Erythroblast (primary cell): ENCODE results near the gene COL5A1.

Source experiments
- DNase-seq, 2 experiments: peaks; one replicate each; lab custom pipeline; 2025; lab: John Stamatoyannopoulos, UW
- GATA1 ChIP-seq: IDR thresholded peaks from 2 replicates; pipeline ENCODE4 v1.6.1; 2011; ENCODE audit warnings: low read depth, mild to moderate bottlenecking, control low read depth, low read length, moderate library complexity
- POLR2A ChIP-seq: IDR thresholded peaks from 2 replicates; pipeline ENCODE4 v1.6.1; 2011; ENCODE audit warnings: mild to moderate bottlenecking, low read length

Gene COL5A1

GRCh38 chr9:134768709-134769351 lies 127.2 kb downstream of the COL5A1 start:
- no peak for DNase-seq
- TF ChIP-seq POLR2A (no peak), GATA1 (no peak)

DNA sequence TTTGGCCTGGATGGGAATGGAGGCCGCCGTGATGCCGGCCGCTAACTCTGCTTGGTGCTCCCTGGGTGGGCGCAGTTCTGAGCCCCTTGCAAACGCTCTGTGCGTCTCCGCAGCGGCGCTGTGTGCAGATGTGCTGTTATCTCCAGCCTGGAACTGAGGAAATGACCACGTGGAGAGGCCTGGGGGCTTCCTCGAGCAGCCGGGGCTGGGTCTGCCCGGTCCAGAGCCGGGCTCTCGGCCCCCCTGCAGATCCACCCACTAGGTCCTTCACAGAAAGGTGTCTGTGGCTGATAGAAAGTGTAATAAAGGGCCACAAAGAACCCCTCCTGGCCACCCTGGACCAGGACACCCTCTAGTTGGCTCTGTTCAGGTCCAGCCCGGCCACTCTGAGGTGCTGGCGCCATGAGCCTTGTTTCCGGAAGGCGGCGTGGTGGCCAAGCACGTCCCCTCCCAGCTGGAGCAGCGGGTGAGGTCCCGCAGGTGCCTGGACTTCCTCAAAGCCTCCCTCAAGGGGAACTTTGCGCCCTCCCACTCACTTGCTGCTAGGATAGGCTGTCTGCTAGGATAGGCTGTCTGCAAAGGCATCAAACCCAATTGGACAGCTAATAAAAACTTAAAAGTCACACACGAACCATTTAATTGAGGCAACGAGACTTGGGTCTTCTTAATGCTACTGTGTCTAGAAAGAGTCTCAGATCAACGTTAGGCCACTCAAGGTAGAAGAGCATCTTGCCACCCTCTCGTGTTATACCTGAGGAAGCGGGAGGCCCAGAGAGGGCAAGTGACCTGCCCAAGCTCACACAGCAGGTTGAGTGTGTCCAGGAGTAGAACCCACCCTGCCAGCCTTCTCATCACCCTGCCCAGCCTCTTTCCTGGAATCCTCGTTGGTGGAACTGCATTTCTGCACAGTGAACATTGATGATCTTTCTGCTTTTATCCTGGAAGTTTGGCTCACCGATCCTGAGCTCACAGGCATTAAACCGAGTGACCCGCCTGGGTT lies 129.7 kb downstream of the COL5A1 start:
- TF ChIP-seq POLR2A (no peak), GATA1 (no peak)
- no peak for DNase-seq

DNA sequence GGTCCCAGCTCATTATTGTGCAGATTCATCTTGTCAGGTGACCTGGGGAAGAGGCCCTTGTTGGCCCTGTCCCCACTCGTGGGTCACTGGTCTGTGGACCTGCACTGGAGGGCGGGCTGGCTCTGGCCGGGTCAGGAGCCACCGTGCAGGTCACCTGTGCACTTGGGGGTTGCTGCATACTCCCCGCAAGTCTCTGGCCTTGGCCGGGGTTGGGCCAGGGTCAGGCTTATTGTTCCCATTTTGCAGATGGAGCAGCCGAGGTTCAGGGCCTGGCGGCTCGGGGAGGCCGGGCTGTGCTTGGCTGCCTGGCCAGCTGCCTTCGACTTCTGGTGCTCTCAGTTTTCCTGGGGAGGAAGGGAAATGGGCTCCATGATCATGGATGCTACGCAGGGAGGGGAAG lies 130.7 kb downstream of the COL5A1 start:
- DNase-seq: no peak
- TF ChIP-seq POLR2A: no peak
- no peak for TF ChIP-seq GATA1

- no peak for DNase-seq
- no peak for TF ChIP-seq POLR2A
- TF ChIP-seq GATA1: no peak
These were observed 132.2 kb downstream of the COL5A1 start for GRCh38 chr9:134773842-134774241.

DNA sequence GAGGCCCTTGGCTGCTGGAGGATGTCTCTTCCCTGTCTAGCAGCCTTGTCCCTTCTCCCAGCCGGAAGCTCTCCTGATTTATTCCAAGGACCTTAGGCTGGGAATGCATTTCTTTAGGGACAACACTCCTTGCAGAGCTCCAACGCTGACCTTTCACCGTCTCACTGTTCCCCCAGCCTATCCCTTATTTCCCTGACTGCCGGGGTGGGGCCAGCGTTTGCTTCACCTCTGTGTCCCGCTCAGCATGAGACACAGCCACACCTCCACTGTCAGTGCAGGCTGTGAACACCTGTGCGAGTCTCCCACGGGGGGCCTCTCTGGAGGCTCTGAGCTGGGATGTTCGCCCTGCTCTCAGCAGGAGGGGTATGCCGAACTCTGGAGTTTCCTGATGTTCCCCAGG lies 132.8 kb downstream of the COL5A1 start:
- TF ChIP-seq POLR2A (no peak), GATA1 (no peak)
- no peak for DNase-seq

GRCh38 chr9:134775081-134775951 lies 133.7 kb downstream of the COL5A1 start:
- DNase-seq: no peak
- TF ChIP-seq GATA1: no peak
- TF ChIP-seq POLR2A: no peak

DNA sequence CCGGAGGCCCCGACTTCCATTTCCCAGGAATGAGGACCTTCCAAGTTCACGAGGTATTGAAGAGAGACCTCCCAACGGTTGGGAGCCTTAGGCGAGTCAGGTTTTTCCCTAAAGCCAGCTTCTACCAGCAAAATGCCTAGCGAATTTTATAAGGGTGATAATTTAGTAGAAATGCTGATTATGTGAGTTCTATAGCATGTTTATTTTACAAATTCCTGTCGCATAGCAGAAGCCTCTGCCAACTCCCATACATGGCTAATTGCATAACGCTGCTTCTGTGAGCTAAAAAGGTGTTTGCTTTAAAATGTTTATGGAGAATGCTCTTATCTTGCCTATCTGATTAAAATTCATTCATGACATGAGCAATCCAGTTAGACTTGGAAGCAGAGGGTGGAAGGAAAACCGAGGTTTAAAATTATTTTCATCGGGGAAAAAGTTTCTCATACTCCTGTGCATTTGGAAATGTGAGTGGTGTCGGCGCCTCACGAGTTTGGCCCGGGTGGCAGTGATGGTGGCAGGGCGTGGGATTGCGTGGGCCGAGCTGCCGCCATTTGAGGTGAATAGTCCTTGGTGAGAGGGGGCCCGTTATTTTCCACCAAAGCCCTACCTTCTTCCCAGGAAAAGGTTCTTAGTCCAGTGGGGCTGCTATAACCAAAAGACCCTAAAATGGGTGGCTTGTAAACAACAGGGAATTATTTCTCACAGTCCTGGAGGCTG lies 134.6 kb downstream of the COL5A1 start:
- DNase-seq: no peak
- TF ChIP-seq GATA1 (no peak), POLR2A (no peak)

- TF ChIP-seq POLR2A (no peak), GATA1 (no peak)
- no peak for DNase-seq
These were observed 135.6 kb downstream of the COL5A1 start for GRCh38 chr9:134777153-134777552.

DNA sequence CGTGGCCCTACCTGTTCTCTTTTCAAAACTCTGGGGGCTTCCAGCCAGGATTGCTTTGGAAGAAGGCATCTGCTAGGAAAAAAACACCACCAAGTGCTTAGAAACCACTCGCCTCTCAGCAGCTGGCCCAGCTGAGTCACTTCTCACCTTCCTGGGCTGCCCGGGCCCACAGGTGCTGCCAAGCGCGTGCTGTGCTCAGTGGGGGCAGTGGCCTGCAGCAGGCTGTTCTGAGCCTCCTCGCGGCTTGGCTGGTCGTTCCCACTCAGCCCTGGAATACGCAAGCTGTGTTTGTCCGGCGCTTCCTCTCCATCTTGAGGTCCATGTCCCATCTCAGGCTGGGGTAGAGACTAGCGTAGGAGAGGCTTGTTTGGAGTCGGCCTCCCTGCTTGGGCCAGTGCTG lies 136.6 kb downstream of the COL5A1 start:
- TF ChIP-seq GATA1 (no peak), POLR2A (no peak)
- DNase-seq: no peak

GRCh38 chr9:134778841-134779411 lies 137.3 kb downstream of the COL5A1 start:
- DNase-seq: peak in 1 of 2 experiments; percentile 14
- no peak for TF ChIP-seq POLR2A
- no peak for TF ChIP-seq GATA1

GRCh38 chr9:134779640-134780039 lies 138.0 kb downstream of the COL5A1 start:
- TF ChIP-seq POLR2A (no peak), GATA1 (no peak)
- DNase-seq: no peak

- TF ChIP-seq GATA1: no peak
- TF ChIP-seq POLR2A: no peak
- DNase-seq: no peak
These were observed 140.1 kb downstream of the COL5A1 start for GRCh38 chr9:134781591-134782302.
